Keratinocyte (primary cell): ENCODE results near the gene SLFN14. TPM values are rescaled to one million over a fixed set of nuclear protein-coding genes. Genes with fewer than 3 reads are reported as not detected.

Source experiments
- DNase-seq: peaks from one replicate; pipeline ENCODE4 v3.0.0-alpha.2; 2011; ENCODE audit warnings: low read depth, missing footprints, low spot score
- FAIRE-seq: peaks from 2 replicates; lab custom pipeline; 2011; peaks lifted over from hg19 to GRCh38; lab: Jason Lieb, UNC
- H2AFZ ChIP-seq: 2 replicates; pipeline ENCODE4 v1.6.0; 2012; ENCODE audit warnings: low read length, control low read depth, inconsistent platforms; ENCODE audit not compliant: control insufficient read depth
- H3K27ac ChIP-seq: 2 replicates; pipeline ENCODE4 v1.5.1; 2011; ENCODE audit warnings: low read length; ENCODE audit not compliant: control insufficient read depth, insufficient read depth
- H3K27me3 ChIP-seq: 3 replicates; pipeline ENCODE4 v1.6.0; 2011; ENCODE audit warnings: low read length; ENCODE audit not compliant: control insufficient read depth, insufficient read depth; ENCODE audit errors: extremely low read depth
- H3K36me3 ChIP-seq, 2 experiments: 2 replicates in 1 of 2; 3 replicates in 1 of 2; pipeline ENCODE4 v1.5.1; 2011; ENCODE audit warnings: low read length in 2 of 2, mild to moderate bottlenecking in 1 of 2; ENCODE audit not compliant: control insufficient read depth in 2 of 2, insufficient read depth in 2 of 2; ENCODE audit errors: extremely low read depth in 1 of 2
- H3K4me1 ChIP-seq: 3 replicates; pipeline ENCODE4 v1.5.1; 2011; ENCODE audit warnings: low read length; ENCODE audit not compliant: control insufficient read depth, insufficient read depth; ENCODE audit errors: extremely low read depth
- H3K4me2 ChIP-seq: 3 replicates; pipeline ENCODE4 v1.6.0; 2011; ENCODE audit warnings: low read depth, low read length; ENCODE audit not compliant: control insufficient read depth, insufficient read depth; ENCODE audit errors: extremely low read depth
- H3K4me3 ChIP-seq, 3 experiments: fragments of 200-600 bp in 1 of 3; sonication (generic) in 1 of 3; 2 replicates in 2 of 3; 3 replicates in 1 of 3; pipeline ENCODE4 v1.5.1; 2011 to 2016; ENCODE audit warnings: low read length in 3 of 3, mild to moderate bottlenecking in 3 of 3, control low read depth in 2 of 3, inconsistent platforms in 1 of 3, low read depth in 1 of 3, mixed read lengths in 1 of 3, mixed run types in 1 of 3, moderate library complexity in 1 of 3; ENCODE audit not compliant: control insufficient read depth in 2 of 3, insufficient read depth in 2 of 3; ENCODE audit errors: extremely low read depth in 1 of 3
- H3K79me2 ChIP-seq: 2 replicates; pipeline ENCODE4 v1.6.0; 2012; ENCODE audit warnings: low read length; ENCODE audit not compliant: control insufficient read depth, insufficient read depth
- H3K9ac ChIP-seq: 3 replicates; pipeline ENCODE4 v1.6.0; 2011; ENCODE audit warnings: low read length; ENCODE audit not compliant: control insufficient read depth, insufficient read depth; ENCODE audit errors: extremely low read depth
- H3K9me1 ChIP-seq: 3 replicates; pipeline ENCODE4 v1.6.0; 2011; ENCODE audit warnings: low read length; ENCODE audit not compliant: control insufficient read depth, insufficient read depth; ENCODE audit errors: extremely low read depth
- H3K9me3 ChIP-seq: 2 replicates; pipeline ENCODE4 v1.5.1; 2012; ENCODE audit warnings: low read depth, low read length; ENCODE audit not compliant: control insufficient read depth
- H4K20me1 ChIP-seq: 3 replicates; pipeline ENCODE4 v1.6.0; 2011; ENCODE audit warnings: low read length; ENCODE audit not compliant: control insufficient read depth, insufficient read depth; ENCODE audit errors: extremely low read depth
- EZH2 ChIP-seq: IDR thresholded peaks from one replicate; pipeline ENCODE4 v1.6.1; 2012; ENCODE audit warnings: inconsistent platforms, mild to moderate bottlenecking, low read length, moderate library complexity
- dilution Hi-C: fragments of 300-500 bp; cut with MboI; formaldehyde crosslinking; loops from one replicate; pipeline ENCODE4 v1.7.0; 2020; ENCODE audit warnings: low sequenced_read_pairs; ENCODE audit not compliant: extremely low pct_ligation_motif_present
- polyA plus RNA-seq, 5 experiments: library from polyadenylated mRNA; depleted of rRNA in 3 of 5; stranded (reverse) in 3 of 5; stranded (forward) in 1 of 5; unstranded in 1 of 5; fragments of >200 nt; gene quantifications; 1 replicate in 1 of 5; 2 replicates in 3 of 5; 3 replicates in 1 of 5; pipeline versions ENCODE4 v1.2.1 to v1.2.3, GENCODE V29; 2011 to 2012; ENCODE audit warnings: missing spikeins in 2 of 5, low read depth in 1 of 5, low replicate concordance in 1 of 5
- TF ChIP-seq, protein P1 (sequence below), 3 experiments: IDR thresholded peaks in 1 of 3; conservative IDR thresholded peaks in 1 of 3; optimal IDR thresholded peaks in 1 of 3; 2 replicates in 2 of 3; 3 replicates in 1 of 3; pipeline versions ENCODE3 to v1.5.1; 2011; ENCODE audit warnings: low read length in 3 of 3, mild to moderate bottlenecking in 3 of 3, moderate library complexity in 2 of 3, control low read depth in 1 of 3, inconsistent platforms in 1 of 3; ENCODE audit not compliant: insufficient read depth in 2 of 3; ENCODE audit errors: extremely low read depth in 1 of 3

The SLFN14 gene
- polyA plus RNA-seq, 1 donor (not counting 4 experiments of a cell fraction or from before 2014, with no cell fraction given) = not detected

DNA sequence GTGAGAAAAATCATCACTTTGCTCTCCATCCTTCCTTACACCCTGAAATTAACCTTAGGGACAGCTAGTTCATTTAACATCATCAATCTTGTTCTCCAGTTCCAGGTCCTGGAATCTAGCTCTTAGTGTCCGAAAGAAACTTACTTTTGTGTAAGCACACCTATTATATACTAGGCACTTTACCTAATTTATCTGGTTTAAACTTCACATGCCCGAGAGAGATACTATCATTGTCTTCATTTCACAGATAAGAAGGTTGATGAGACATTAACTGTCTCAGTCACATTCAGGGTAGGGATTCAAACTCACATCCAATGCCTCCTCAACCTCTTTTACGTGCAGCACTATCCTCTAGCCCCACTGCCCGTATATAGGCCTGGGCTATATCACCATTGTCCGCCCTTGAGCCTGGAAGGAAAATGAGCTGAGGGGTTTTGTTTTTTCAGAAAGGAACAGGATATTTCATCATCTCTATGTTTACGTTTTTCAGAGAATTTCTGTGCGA is 26.0 kb upstream of the SLFN14 start:
- H3K4me1 ChIP-seq = peaks cover 15% of the 10 kb centered on the region
- H3K27ac ChIP-seq = peak overlapping the region; percentile 98
- no peaks in the 10 kb centered on the region for H3K9me1 ChIP-seq
- peak overlapping the region; percentile 75 to 96 (median 85) for H3K4me3 ChIP-seq
- H3K27me3 ChIP-seq = no peaks in the 10 kb centered on the region
- TF ChIP-seq EZH2 = no peak
- TF ChIP-seq, protein P1, sequence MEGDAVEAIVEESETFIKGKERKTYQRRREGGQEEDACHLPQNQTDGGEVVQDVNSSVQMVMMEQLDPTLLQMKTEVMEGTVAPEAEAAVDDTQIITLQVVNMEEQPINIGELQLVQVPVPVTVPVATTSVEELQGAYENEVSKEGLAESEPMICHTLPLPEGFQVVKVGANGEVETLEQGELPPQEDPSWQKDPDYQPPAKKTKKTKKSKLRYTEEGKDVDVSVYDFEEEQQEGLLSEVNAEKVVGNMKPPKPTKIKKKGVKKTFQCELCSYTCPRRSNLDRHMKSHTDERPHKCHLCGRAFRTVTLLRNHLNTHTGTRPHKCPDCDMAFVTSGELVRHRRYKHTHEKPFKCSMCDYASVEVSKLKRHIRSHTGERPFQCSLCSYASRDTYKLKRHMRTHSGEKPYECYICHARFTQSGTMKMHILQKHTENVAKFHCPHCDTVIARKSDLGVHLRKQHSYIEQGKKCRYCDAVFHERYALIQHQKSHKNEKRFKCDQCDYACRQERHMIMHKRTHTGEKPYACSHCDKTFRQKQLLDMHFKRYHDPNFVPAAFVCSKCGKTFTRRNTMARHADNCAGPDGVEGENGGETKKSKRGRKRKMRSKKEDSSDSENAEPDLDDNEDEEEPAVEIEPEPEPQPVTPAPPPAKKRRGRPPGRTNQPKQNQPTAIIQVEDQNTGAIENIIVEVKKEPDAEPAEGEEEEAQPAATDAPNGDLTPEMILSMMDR (optimal IDR thresholded peaks at IDR 0.05 in 1 of 3, IDR thresholded peaks at IDR 0.05 in 1 of 3, conservative IDR thresholded peaks at IDR 0.05 in 1 of 3; ENCODE audit: extremely low read depth in 1 of 3, insufficient read depth in 2 of 3, low read length in 3 of 3) = no peak
- dilution Hi-C loops = no loop called here
- peaks cover 7% of the 10 kb centered on the region for H4K20me1 ChIP-seq
- peak; percentile 36 for FAIRE-seq
- H3K79me2 ChIP-seq = peaks cover 34% of the 10 kb centered on the region
- H3K36me3 ChIP-seq = no peaks in the 10 kb centered on the region
- H3K9me3 ChIP-seq = no peaks in the 10 kb centered on the region
- H2AFZ ChIP-seq = peak overlapping the region; percentile 27
- H3K9ac ChIP-seq = peak overlapping the region; percentile 99
- DNase-seq = no peak
- H3K4me2 ChIP-seq = peak overlapping the region; percentile 65

DNA sequence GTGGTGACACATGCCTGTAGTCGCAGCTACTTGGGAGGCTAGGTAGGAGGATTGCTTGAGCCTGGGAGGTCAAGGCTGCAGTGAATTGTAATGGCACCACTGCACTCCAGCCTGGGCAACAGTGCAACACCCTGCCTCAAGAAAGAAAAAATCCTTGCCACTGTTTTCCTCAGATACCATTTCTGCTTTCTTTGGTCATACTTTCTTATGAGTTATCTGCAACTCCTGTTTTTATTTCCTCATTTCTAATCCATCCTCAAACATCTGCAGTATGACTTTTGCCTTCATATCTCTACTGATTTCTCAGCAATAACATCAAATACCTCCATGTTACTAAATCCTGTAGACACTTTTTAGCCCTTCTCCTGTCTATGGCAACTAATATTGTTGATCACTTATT is 23.4 kb upstream of the SLFN14 start:
- no peaks in the 10 kb centered on the region for H3K27me3 ChIP-seq
- H3K27ac ChIP-seq = no peak overlapping the region
- peaks cover 2% of the 10 kb centered on the region for H4K20me1 ChIP-seq
- no peaks in the 10 kb centered on the region for H3K9me3 ChIP-seq
- H3K4me3 ChIP-seq = no peak overlapping the region
- no peaks in the 10 kb centered on the region for H3K36me3 ChIP-seq
- no peak for TF ChIP-seq EZH2
- TF ChIP-seq, protein P1 (optimal IDR thresholded peaks at IDR 0.05 in 1 of 3, IDR thresholded peaks at IDR 0.05 in 1 of 3, conservative IDR thresholded peaks at IDR 0.05 in 1 of 3; ENCODE audit: extremely low read depth in 1 of 3, insufficient read depth in 2 of 3, low read length in 3 of 3) = no peak
- DNase-seq (no peak), FAIRE-seq (no peak)
- no peaks in the 10 kb centered on the region for H3K9me1 ChIP-seq
- no peak overlapping the region for H3K4me2 ChIP-seq
- peaks cover 11% of the 10 kb centered on the region for H3K79me2 ChIP-seq
- dilution Hi-C loops = no loop called here
- no peak overlapping the region for H2AFZ ChIP-seq
- H3K9ac ChIP-seq = no peak overlapping the region
- H3K4me1 ChIP-seq = peaks cover 7% of the 10 kb centered on the region
